NCI-H460 (cell line): ENCODE results near the gene MRTFA. TPM values are rescaled to one million over a fixed set of nuclear protein-coding genes. Genes with fewer than 3 reads are reported as not detected.
"Not testable (repeated sequence)": the region's sequence is repeated elsewhere in the genome, so short reads cannot be mapped to it uniquely, and the experiment has no call there.

Experiments used
- DNase-seq: peaks from one replicate; pipeline ENCODE4 v3.0.0-alpha.2; 2016; ENCODE audit warnings: low read depth; ENCODE audit errors: extremely low read depth
- polyA plus RNA-seq: library from polyadenylated mRNA; depleted of rRNA; stranded (reverse); fragments of >200 nt; gene quantifications from 2 replicates; pipeline ENCODE4 v1.2.3, GENCODE V29; 2014; cell fraction: nucleus; rRNA removed
- total RNA-seq: library from RNA; depleted of rRNA; stranded (reverse); fragments of >200 nt; shearing (Covaris generic); gene quantifications from 2 replicates; pipeline ENCODE4 v1.2.3, GENCODE V29; 2014; rRNA removed

Gene MRTFA
- total RNA-seq: 5.7 and 8.3 TPM in 2 replicates
- polyA plus RNA-seq: 18.7 and 19.1 TPM in 2 replicates

GRCh38 chr22:40636380-40637182, at the start of gene MRTFA:
TSS of gene MRTFA (minus strand) at chr22:40636719.
- DNase-seq: peak; percentile 98

- no peak for DNase-seq
Observed at GRCh38 chr22:40685406-40685805, 48.9 kb upstream of the MRTFA start.

- DNase-seq: no peak
Observed at GRCh38 chr22:40684728-40685127, 48.2 kb upstream of the MRTFA start.

GRCh38 chr22:40681451-40681850, 44.9 kb upstream of the MRTFA start:
- DNase-seq: no peak

- no peak for DNase-seq
Observed at GRCh38 chr22:40680819-40681183, 44.3 kb upstream of the MRTFA start.

- DNase-seq: no peak
Observed at GRCh38 chr22:40679964-40680818, 43.7 kb upstream of the MRTFA start.

- no peak for DNase-seq
Observed at GRCh38 chr22:40679249-40679963, 42.9 kb upstream of the MRTFA start, which contains the start of gene MCHR1. TSS of gene MCHR1 (plus strand) at chr22:40679484. CDS start at chr22:40679653, 169 bp downstream.

GRCh38 chr22:40678493-40679248, 42.2 kb upstream of the MRTFA start:
- no peak for DNase-seq

- no peak for DNase-seq
Observed at GRCh38 chr22:40676644-40677043, 40.1 kb upstream of the MRTFA start.

- DNase-seq: not testable (repeated sequence)
Observed at GRCh38 chr22:40676166-40676565, 39.6 kb upstream of the MRTFA start.

GRCh38 chr22:40674274-40674673, 37.8 kb upstream of the MRTFA start:
- no peak for DNase-seq

GRCh38 chr22:40673017-40673416, 36.5 kb upstream of the MRTFA start:
- no peak for DNase-seq

- DNase-seq: no peak
Observed at GRCh38 chr22:40671796-40672360, 35.4 kb upstream of the MRTFA start.

GRCh38 chr22:40671369-40671768, 34.9 kb upstream of the MRTFA start:
- DNase-seq: no peak

- no peak for DNase-seq
Observed at GRCh38 chr22:40670058-40670457, 33.5 kb upstream of the MRTFA start.

GRCh38 chr22:40668611-40669411, 32.3 kb upstream of the MRTFA start:
- DNase-seq: no peak

- no peak for DNase-seq
Observed at GRCh38 chr22:40666151-40666848, 29.8 kb upstream of the MRTFA start.

GRCh38 chr22:40665312-40665711, 28.8 kb upstream of the MRTFA start:
- no peak for DNase-seq
